Heart left ventricle (tissue), 16 donors: Measurements from ENCODE around the gene DRC7. TPM values are rescaled to one million over a fixed set of nuclear protein-coding genes. Genes with fewer than 3 reads are reported as not detected.

Source experiments
- ATAC-seq, 4 donors: fragments of 200-7000 bp; cut with Tn5 transposase; one replicate each; pipeline ENCODE4 v1.9.1; 2020 to 2022; ENCODE audit warnings: moderate library complexity in 4 of 4, mild to moderate bottlenecking in 3 of 4, moderate number of reproducible peaks in 1 of 4
- DNase-seq, 5 donors: peaks; one replicate each; pipeline ENCODE4 v3.0.0-alpha.2; 2020
- H3K27ac ChIP-seq, 12 donors: fragments of 200-600 bp; sonication (generic) in 4 of 12; one replicate each; pipeline versions ENCODE4 v1.5.0 to v1.8.0; 2016 to 2022; ENCODE audit warnings: mild to moderate bottlenecking in 2 of 12
- H3K27me3 ChIP-seq, 9 donors: fragments of 200-600 bp; sonication (generic) in 2 of 9; one replicate each; pipeline versions ENCODE4 v1.5.1 to v1.8.0; 2016 to 2022; ENCODE audit warnings: mild to moderate bottlenecking in 3 of 9
- H3K36me3 ChIP-seq, 9 donors: fragments of 200-600 bp; sonication (generic) in 2 of 9; one replicate each; pipeline versions ENCODE4 v1.5.0 to v1.8.0; 2018 to 2022; ENCODE audit warnings: mild to moderate bottlenecking in 2 of 9
- H3K4me1 ChIP-seq, 12 donors: fragments of 200-600 bp; sonication (generic) in 4 of 12; one replicate each; pipeline versions ENCODE4 v1.5.0 to v1.8.0; 2016 to 2022; ENCODE audit warnings: mild to moderate bottlenecking in 3 of 12
- H3K4me3 ChIP-seq, 12 donors: fragments of 200-600 bp; sonication (generic) in 4 of 12; one replicate each; pipeline versions ENCODE4 v1.5.0 to v1.8.0; 2017 to 2022; ENCODE audit warnings: mild to moderate bottlenecking in 9 of 12, moderate library complexity in 4 of 12
- H3K9me3 ChIP-seq, 12 donors: fragments of 200-600 bp; sonication (generic) in 4 of 12; one replicate each; pipeline versions ENCODE4 v1.5.0 to v1.8.0; 2016 to 2022; ENCODE audit warnings: mild to moderate bottlenecking in 1 of 12
- POLR2A ChIP-seq, 2 donors: fragments of 450-650 bp; IDR thresholded peaks; one replicate each; pipeline ENCODE4 v1.6.1; 2017; ENCODE audit warnings: antibody characterized with exemption in 2 of 2, mild to moderate bottlenecking in 2 of 2, moderate library complexity in 2 of 2
- WGBS, 4 donors: extraction: QIAGEN DNeasy Blood & Tissue Kit in 2 of 4; methylation state at CpG; one replicate each; pipeline versions ENCODE4 v1.1.5 to v1.1.7; 2013 to 2018; 5-methylcytosine and 5-hydroxymethylcytosine counted together
- intact Hi-C, 10 donors: fragments of 100-400 bp; cut with DNase I; formaldehyde crosslinking; loops; one replicate each; pipeline versions ENCODE4 v1.11.1 to v1.14.2; 2022
- polyA plus RNA-seq, 2 donors: library from polyadenylated mRNA; stranded (reverse); fragments of 200-250 nt; gene quantifications; one replicate each; pipeline ENCODE4 v1.2.3, GENCODE V29; 2013
- total RNA-seq, 9 donors: library from RNA; depleted of rRNA in 2 of 9; stranded (reverse); fragments of >200 nt in 2 of 9; fragmentation: NEBNext Ultra II Directional in 3 of 9; extraction: Animal tissue kit (Norgen Biotek cat#: 25700) in 3 of 9; gene quantifications; one replicate each; pipeline versions ENCODE4 v1.1.0 to v1.2.4, GENCODE V29; 2016 to 2023
- TF ChIP-seq, protein P1 (sequence below), 12 donors: fragments of 200-600 bp; sonication (generic) in 4 of 12; IDR thresholded peaks; one replicate each; pipeline versions ENCODE4 v1.5.0 to v1.8.0; 2018 to 2022; ENCODE audit warnings: antibody characterized with exemption in 12 of 12, mild to moderate bottlenecking in 5 of 12
- donor health status: ischemic (EF 13 %, LVEDD 7.1; RV severe dilation, severe dysfunction).
- donor health status: healthy with polysubstance abuse.
- donor health status: DM: no; HTN: yes; CAD: no.
- donor health status: DM: no; HTN: no; CAD: no.
- donor health status: ischemic (EF 25% LVEDD 6.9; RV normal size, moderate dysfunction).
- donor health status: ischemic (EF 25% LVEDD 5.7; RV mildly dilated, moderate dysfunction).
- donor health status: healthy.
- donor health status: DM: yes; HTN: yes; CAD: no.
- donor health status: ischemic (EF 35%, LVEDD 5.7; RV mildly dilated, moderate dysfunction).
- donor health status: nonischemic (EF 11% LVEDD 7.7; RV severe dilation, severe dysfunction).
- donor health status: DM: yes; HTN: yes; CAD: no.
- donor health status: PGD.
- donor health status: ischemic (EF 29% LVEDD 5.4; RV normal size, mild dysfunction).
- donor health status: nonischemic (EF 23%, LVEDD 6.1; RV moderate dilation, normal function).

Gene DRC7
- total and polyA plus RNA-seq, 11 donors, result 0.29 TPM; not detected in 10

DNA sequence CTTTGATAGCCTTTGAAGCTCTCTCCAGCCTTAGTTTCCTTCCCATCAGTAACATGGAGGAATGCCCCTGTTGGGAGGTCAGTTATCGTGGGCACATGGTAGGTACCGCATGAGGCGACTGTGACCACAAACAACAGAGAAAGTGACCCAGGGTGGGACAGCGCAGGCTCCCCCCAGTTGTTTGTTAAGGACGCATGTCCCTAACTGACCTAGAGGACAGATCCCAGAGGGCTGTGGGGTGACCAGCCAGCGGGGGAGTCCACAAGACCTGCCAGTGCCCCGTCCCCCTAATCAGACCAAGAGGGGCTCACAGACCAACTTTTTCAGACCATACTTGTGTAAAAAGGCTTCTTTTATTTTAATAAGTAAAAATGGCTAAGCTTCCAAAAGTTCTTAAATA, 63.3 kb downstream of the DRC7 start:
- peaks cover 0 to 75% (median 37%) of the 10 kb centered on the region in 9 donors for H3K36me3 ChIP-seq
- 72 to 83% (median 81%) methylated on average over 7 of the region's 7 CpGs for WGBS, 4 donors
- ATAC-seq (peak in 1 of 4 donors; percentile 2), DNase-seq (peak in 1 of 5 donors; percentile 40)
- H3K4me1 ChIP-seq, result peaks cover 0 to 29% (median 14%) of the 10 kb centered on the region in 12 donors
- no peaks in the 10 kb centered on the region for H3K9me3 ChIP-seq
- TF ChIP-seq, protein P1, sequence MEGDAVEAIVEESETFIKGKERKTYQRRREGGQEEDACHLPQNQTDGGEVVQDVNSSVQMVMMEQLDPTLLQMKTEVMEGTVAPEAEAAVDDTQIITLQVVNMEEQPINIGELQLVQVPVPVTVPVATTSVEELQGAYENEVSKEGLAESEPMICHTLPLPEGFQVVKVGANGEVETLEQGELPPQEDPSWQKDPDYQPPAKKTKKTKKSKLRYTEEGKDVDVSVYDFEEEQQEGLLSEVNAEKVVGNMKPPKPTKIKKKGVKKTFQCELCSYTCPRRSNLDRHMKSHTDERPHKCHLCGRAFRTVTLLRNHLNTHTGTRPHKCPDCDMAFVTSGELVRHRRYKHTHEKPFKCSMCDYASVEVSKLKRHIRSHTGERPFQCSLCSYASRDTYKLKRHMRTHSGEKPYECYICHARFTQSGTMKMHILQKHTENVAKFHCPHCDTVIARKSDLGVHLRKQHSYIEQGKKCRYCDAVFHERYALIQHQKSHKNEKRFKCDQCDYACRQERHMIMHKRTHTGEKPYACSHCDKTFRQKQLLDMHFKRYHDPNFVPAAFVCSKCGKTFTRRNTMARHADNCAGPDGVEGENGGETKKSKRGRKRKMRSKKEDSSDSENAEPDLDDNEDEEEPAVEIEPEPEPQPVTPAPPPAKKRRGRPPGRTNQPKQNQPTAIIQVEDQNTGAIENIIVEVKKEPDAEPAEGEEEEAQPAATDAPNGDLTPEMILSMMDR (IDR thresholded peaks at IDR 0.05), result no peak
- TF ChIP-seq POLR2A (IDR thresholded peaks at IDR 0.05), result no peak
- no peak overlapping the region for H3K4me3 ChIP-seq
- no peaks in the 10 kb centered on the region for H3K27me3 ChIP-seq
- intact Hi-C loops, result loop anchor here (1.0 to 10.0 kb wide), 11 partner anchors 34 to 247 kb away; partner anchors contain the start of genes USB1 (in 5 of the 10), ZNF319 (in 5 of the 10) and KIFC3 (in 4 of the 10)
- peak overlapping the region in 11 of 12 donors; percentile 50 to 81 (median 73) for H3K27ac ChIP-seq

DNA sequence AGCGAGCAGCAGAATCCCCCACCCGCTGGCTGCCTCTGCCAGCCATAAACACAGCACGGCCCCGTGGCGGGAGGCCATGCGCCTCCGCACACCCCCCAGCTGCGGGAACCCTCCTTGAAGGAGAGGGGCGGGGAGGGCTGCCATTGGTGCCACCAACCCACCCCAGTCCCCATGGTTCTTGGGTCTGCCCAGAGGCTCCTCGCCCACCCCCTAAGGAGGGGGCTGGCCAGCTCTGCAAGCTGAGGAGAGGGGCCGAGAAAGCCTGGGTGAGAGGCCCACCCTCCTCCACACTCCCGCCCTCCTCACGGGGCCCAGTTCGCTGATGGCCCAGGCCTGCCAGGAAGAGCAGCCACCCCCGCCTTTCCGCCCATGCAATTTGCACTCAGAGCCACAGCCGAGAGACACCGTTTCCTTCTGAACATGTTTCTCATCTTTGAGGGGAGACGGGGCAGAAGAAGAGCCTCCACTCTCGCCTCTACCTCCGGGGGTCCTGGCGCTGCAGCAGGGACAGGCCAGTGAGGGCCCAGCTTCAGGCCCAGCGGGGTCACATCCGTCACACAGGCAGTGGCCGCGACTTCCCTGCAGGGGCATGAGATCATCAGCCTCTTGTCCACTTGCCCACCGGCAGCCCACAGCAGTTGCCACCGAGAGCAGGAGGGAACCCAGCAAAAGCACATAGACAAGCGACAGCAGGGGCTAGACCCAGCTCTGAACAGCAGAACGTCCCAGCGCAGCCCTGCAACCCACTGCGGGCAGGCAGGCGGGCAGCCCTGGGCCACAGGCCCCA, 63.9 kb downstream of the DRC7 start:
- peak overlapping the region; percentile 23 to 81 (median 72) for H3K27ac ChIP-seq
- 64 to 75% (median 68%) methylated on average over 14 to 33 of the region's 33 CpGs for WGBS, 4 donors
- H3K36me3 ChIP-seq, result peaks cover 0 to 75% (median 41%) of the 10 kb centered on the region in 9 donors
- H3K27me3 ChIP-seq, result no peaks in the 10 kb centered on the region
- intact Hi-C loops, result loop anchor here (5.0 to 10.0 kb wide), 7 partner anchors 34 to 246 kb away; partner anchors contain the start of genes USB1 (in 5 of the 10), ZNF319 (in 5 of the 10) and KIFC3 (in 4 of the 10)
- ATAC-seq (peak in 2 of 4 donors; percentile 8 to 44), DNase-seq (peak in 2 of 5 donors; percentile 42 to 67)
- peak overlapping the region in 5 of 12 donors; percentile 2 to 19 (median 12) for H3K4me3 ChIP-seq
- H3K4me1 ChIP-seq, result peaks cover 0 to 29% (median 14%) of the 10 kb centered on the region in 12 donors
- TF ChIP-seq, protein P1 (IDR thresholded peaks at IDR 0.05), result no peak
- no peak for TF ChIP-seq POLR2A (IDR thresholded peaks at IDR 0.05)
- no peaks in the 10 kb centered on the region for H3K9me3 ChIP-seq

DNA sequence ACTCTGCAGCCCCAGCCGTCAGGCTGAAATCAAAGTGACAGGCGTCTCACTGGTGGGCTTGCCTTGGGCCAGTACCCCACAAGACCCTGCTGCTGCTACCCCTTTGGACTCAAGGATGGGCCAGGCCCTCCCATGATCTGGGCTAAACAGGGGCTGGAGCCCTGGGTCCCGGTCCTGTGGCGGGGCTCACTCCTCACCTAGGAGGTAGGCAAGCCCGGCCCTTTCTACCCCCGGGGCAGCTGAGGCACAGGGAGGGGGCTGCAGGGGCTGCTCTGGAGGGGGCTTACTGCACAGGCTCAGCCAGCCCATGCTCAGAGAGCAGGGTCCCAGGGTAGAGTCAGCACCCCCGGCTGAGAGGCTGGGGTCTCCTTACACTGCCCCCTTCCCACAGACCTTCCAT, 64.5 kb downstream of the DRC7 start:
- ATAC-seq (no peak), DNase-seq (peak in 1 of 5 donors; percentile 57)
- peak overlapping the region; percentile 23 to 81 (median 72) for H3K27ac ChIP-seq
- H3K4me1 ChIP-seq, result peaks cover 0 to 29% (median 14%) of the 10 kb centered on the region in 12 donors
- 81 to 83% (median 81%) methylated on average over 6 to 7 of the region's 7 CpGs; no CpG with 5 or more reads in 1 of the 4 donors for WGBS, 4 donors
- intact Hi-C loops, result loop anchor here (5.0 to 10.0 kb wide), 7 partner anchors 33 to 246 kb away; partner anchors contain the start of genes USB1 (in 5 of the 10), ZNF319 (in 5 of the 10) and KIFC3 (in 4 of the 10)
- H3K4me3 ChIP-seq, result peak overlapping the region in 2 of 12 donors; percentile 7 to 19
- no peaks in the 10 kb centered on the region for H3K9me3 ChIP-seq
- no peaks in the 10 kb centered on the region for H3K27me3 ChIP-seq
- TF ChIP-seq POLR2A (IDR thresholded peaks at IDR 0.05), result no peak
- peaks cover 0 to 78% (median 46%) of the 10 kb centered on the region in 9 donors for H3K36me3 ChIP-seq

DNA sequence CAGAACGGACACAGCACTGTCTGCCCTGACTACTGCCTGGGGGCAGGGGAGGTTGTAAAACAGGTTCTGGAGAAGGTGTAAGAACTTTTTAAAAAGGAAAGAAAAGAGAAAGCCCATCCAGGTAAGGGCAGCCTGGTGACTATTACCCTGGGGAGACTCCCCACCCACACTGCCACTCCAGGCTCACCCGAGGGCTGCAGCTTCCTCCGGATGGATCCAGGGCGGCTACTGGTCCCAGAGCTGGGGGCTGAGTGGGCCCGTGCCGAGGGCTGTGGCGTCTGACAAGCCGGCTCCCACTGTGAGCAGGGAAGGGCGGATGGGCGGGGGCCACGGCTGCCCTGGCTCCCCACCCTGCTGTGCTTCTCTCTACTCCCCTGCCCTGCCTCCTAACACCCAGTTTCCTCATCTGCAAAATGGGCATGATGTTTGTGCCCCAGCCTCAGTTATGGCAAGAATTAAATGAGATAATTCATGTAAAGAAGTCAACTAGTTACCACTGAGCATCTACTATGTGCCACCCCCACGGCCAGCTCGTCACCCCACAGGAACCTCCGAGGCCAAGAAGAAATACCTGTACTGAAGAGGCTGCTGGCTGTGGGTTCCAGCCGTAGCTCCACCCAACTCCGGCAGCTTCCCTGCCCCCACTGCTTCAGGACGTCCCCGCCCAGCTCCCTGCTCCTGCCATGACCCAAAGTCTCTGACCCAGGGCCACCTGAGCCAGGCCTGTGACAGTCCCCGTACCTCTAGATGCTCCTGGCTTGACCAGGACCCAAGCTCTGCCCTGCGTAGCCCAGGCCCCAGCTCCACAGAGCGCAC, 65.1 kb downstream of the DRC7 start:
- peaks cover 0 to 82% (median 46%) of the 10 kb centered on the region in 9 donors for H3K36me3 ChIP-seq
- no peaks in the 10 kb centered on the region for H3K27me3 ChIP-seq
- H3K4me3 ChIP-seq, result peak overlapping the region in 2 of 12 donors; percentile 7 to 19
- peaks cover 0 to 32% (median 16%) of the 10 kb centered on the region in 12 donors for H3K4me1 ChIP-seq
- DNase-seq (peak in 2 of 5 donors; percentile 62 to 70), ATAC-seq (peak in 2 of 4 donors; percentile 2 to 31)
- TF ChIP-seq POLR2A (IDR thresholded peaks at IDR 0.05), result no peak
- TF ChIP-seq, protein P1 (IDR thresholded peaks at IDR 0.05), result no peak
- no peaks in the 10 kb centered on the region for H3K9me3 ChIP-seq
- intact Hi-C loops, result loop anchor here (5.0 to 10.0 kb wide), 7 partner anchors 33 to 245 kb away; partner anchors contain the start of genes USB1 (in 5 of the 10), ZNF319 (in 5 of the 10) and KIFC3 (in 4 of the 10)
- 76 to 84% (median 79%) methylated on average over 19 to 21 of the region's 21 CpGs for WGBS, 4 donors
- peak overlapping the region in 10 of 12 donors; percentile 39 to 81 (median 73) for H3K27ac ChIP-seq
